ENCODE results near the gene SYP. TPM values are rescaled to one million over a fixed set of nuclear protein-coding genes. Genes with fewer than 3 reads are reported as not detected.

SYP gene
- total and polyA plus RNA-seq, 9 of the 15 experiments (the other 6 are each of a cell fraction or from before 2014, with no cell fraction given): 0.48 to 5.1 (median 2.6) TPM

GRCh38 chrX:49165901-49166881 is 33.8 kb downstream of the SYP start (continued):
- TF ChIP-seq MAX (CRISPR knock-in tag; IDR thresholded peaks at IDR 0.05) (peak; percentile 78), SUPT5H (IDR thresholded peaks at IDR 0.05) (no peak), BRD4 (IDR thresholded peaks at IDR 0.05) (no peak), ERF (CRISPR knock-in tag; IDR thresholded peaks at IDR 0.05) (no peak), TCF7L2 (IDR thresholded peaks at IDR 0.05; ENCODE audit: low read depth, low read length) (peak; percentile 83), NFIC (IDR thresholded peaks at IDR 0.05) (peak; percentile 69), TEAD1 (CRISPR knock-in tag; IDR thresholded peaks at IDR 0.05) (no peak), NR2C1 (IDR thresholded peaks at IDR 0.05) (no peak), NR2C1 (tag; IDR thresholded peaks at IDR 0.05) (no peak), NCOA4 (IDR thresholded peaks at IDR 0.05; ENCODE audit: partially characterized antibody) (no peak), CUX1 (CRISPR knock-in tag; IDR thresholded peaks at IDR 0.05) (0 out of 2 replicates have a peak, but pooled peaks have one; percentile 17), ZBTB40 (IDR thresholded peaks at IDR 0.05) (no peak), ZBTB40 (CRISPR knock-in tag; IDR thresholded peaks at IDR 0.05) (no peak)
